IMR-90 (cell line): ENCODE data around the gene CALML4. TPM values are rescaled to one million over a fixed set of nuclear protein-coding genes. Genes with fewer than 3 reads are reported as not detected.

Source experiments
- ATAC-seq: fragments of 200-7000 bp; cut with Tn5 transposase; 2 replicates; pipeline ENCODE4 v1.9.1; 2020; ENCODE audit warnings: low read depth, mild to moderate bottlenecking, moderate library complexity
- BruUV-seq: library from RNA; stranded (reverse); fragments of 400-500 nt; replicated peaks from 2 replicates; lab custom pipeline; 2021; lab: Mats Ljungman, UMichigan
- CTCF ChIA-PET: fragments of 300-600 bp; formaldehyde crosslinking; extraction: SDS; loops from one replicate; lab custom pipeline; 2021; ENCODE audit warnings: antibody characterized with exemption; lab: Yijun Ruan, JAX
- POLR2A ChIA-PET: fragments of 300-600 bp; sonication (Branson Sonifier 250); formaldehyde crosslinking; loops from one replicate; lab custom pipeline; 2022; ENCODE audit warnings: antibody characterized with exemption; ENCODE audit not compliant: unreplicated experiment; lab: Charles Lee
- DNase-seq: peaks from one replicate; pipeline ENCODE4 v3.0.0; 2013
- H2AFZ ChIP-seq: replicated peaks from 2 replicates; pipeline ENCODE3; 2013; ENCODE audit warnings: low read length, mild to moderate bottlenecking; ENCODE audit not compliant: poor library complexity
- H2AK5ac ChIP-seq: 2 replicates; pipeline ENCODE4 v1.6.1; 2013; ENCODE audit warnings: low read depth, low read length, inconsistent platforms
- H2AK9ac ChIP-seq: replicated peaks from 2 replicates; pipeline ENCODE3; 2013; ENCODE audit warnings: mild to moderate bottlenecking, low read depth, low read length, moderate library complexity; ENCODE audit not compliant: poor library complexity
- H2BK120ac ChIP-seq: 2 replicates; pipeline ENCODE4 v1.6.1; 2013; ENCODE audit warnings: low read depth, low read length, inconsistent platforms
- H2BK15ac ChIP-seq: 3 replicates; pipeline ENCODE4 v1.6.1; 2013; ENCODE audit warnings: low read depth, low read length, inconsistent platforms
- H2BK20ac ChIP-seq: 2 replicates; pipeline ENCODE4 v1.6.1; 2013; ENCODE audit warnings: low read depth, mild to moderate bottlenecking, inconsistent platforms, low read length, moderate library complexity
- H2BK5ac ChIP-seq: 2 replicates; pipeline ENCODE4 v1.6.1; 2013; ENCODE audit warnings: mild to moderate bottlenecking, low read depth, low read length, inconsistent platforms; ENCODE audit not compliant: poor library complexity, severe bottlenecking
- H3K14ac ChIP-seq: replicated peaks from 2 replicates; pipeline ENCODE4 v1.6.1; 2013; ENCODE audit warnings: low read depth, low read length, inconsistent platforms
- H3K18ac ChIP-seq: 2 replicates; pipeline ENCODE4 v1.6.1; 2013; ENCODE audit warnings: low read depth, low read length, control low read depth
- H3K23ac ChIP-seq: 2 replicates; pipeline ENCODE4 v1.6.1; 2013; ENCODE audit warnings: low read depth, low read length, inconsistent platforms
- H3K27ac ChIP-seq: 2 replicates; pipeline ENCODE4 v1.5.1; 2013; ENCODE audit warnings: mild to moderate bottlenecking, control low read depth, low read length; ENCODE audit not compliant: insufficient read depth
- H3K27me3 ChIP-seq: 2 replicates; pipeline ENCODE4 v1.6.1; 2013; ENCODE audit warnings: low read length; ENCODE audit not compliant: control insufficient read depth, insufficient read depth
- H3K36me3 ChIP-seq: 2 replicates; pipeline ENCODE4 v1.6.1; 2013; ENCODE audit warnings: low read length, mixed read lengths; ENCODE audit not compliant: control insufficient read depth, insufficient read depth
- H3K4ac ChIP-seq: 2 replicates; pipeline ENCODE4 v1.6.1; 2013; ENCODE audit warnings: low read depth, low read length, inconsistent platforms
- H3K4me1 ChIP-seq: 2 replicates; pipeline ENCODE4 v1.6.1; 2013; ENCODE audit warnings: low read length, mixed read lengths; ENCODE audit not compliant: control insufficient read depth, insufficient read depth
- H3K4me2 ChIP-seq: 2 replicates; pipeline ENCODE4 v1.6.1; 2013; ENCODE audit warnings: low read depth, mild to moderate bottlenecking, control low read depth, low read length, moderate library complexity
- H3K4me3 ChIP-seq: 2 replicates; pipeline ENCODE4 v1.5.1; 2013; ENCODE audit warnings: low read depth, mild to moderate bottlenecking, control low read depth, low read length, moderate library complexity; ENCODE audit not compliant: insufficient read depth
- H3K56ac ChIP-seq: 2 replicates; pipeline ENCODE4 v1.6.1; 2013; ENCODE audit warnings: low read length, inconsistent platforms; ENCODE audit not compliant: insufficient read depth; ENCODE audit errors: extremely low read depth
- H3K79me1 ChIP-seq, 2 experiments: 2 replicates each; pipeline ENCODE4 v1.6.1; 2013; ENCODE audit warnings: low read length in 2 of 2, inconsistent platforms in 1 of 2, low read depth in 1 of 2
- H3K9ac ChIP-seq: 2 replicates; pipeline ENCODE4 v1.6.1; 2013; ENCODE audit warnings: low read depth, low read length, control low read depth
- H3K9me1 ChIP-seq: 2 replicates; pipeline ENCODE4 v1.6.1; 2013; ENCODE audit warnings: low read length, inconsistent platforms; ENCODE audit not compliant: insufficient read depth
- H3K9me3 ChIP-seq: 2 replicates; pipeline ENCODE4 v1.6.1; 2013; ENCODE audit warnings: low read length; ENCODE audit not compliant: control insufficient read depth, insufficient read depth
- H4K20me1 ChIP-seq: 2 replicates; pipeline ENCODE4 v1.6.1; 2013; ENCODE audit warnings: low read length, inconsistent platforms; ENCODE audit not compliant: insufficient read depth
- H4K5ac ChIP-seq: 2 replicates; pipeline ENCODE4 v1.6.1; 2013; ENCODE audit warnings: mild to moderate bottlenecking, low read depth, low read length, control low read depth
- H4K8ac ChIP-seq, 2 experiments: 2 replicates each; pipeline ENCODE4 v1.6.1; 2013; ENCODE audit warnings: low read depth in 2 of 2, low read length in 2 of 2, control low read depth in 1 of 2, inconsistent platforms in 1 of 2
- H4K91ac ChIP-seq: 2 replicates; pipeline ENCODE4 v1.6.1; 2013; ENCODE audit warnings: low read depth, low read length, inconsistent platforms; ENCODE audit not compliant: insufficient read depth
- BHLHE40 ChIP-seq: fragments of 150-350 bp; IDR thresholded peaks from 2 replicates; pipeline ENCODE4 v1.6.1; 2016; ENCODE audit warnings: mild to moderate bottlenecking, low read depth, low read length
- CEBPB ChIP-seq: IDR thresholded peaks from 2 replicates; pipeline ENCODE4 v1.6.1; 2012; ENCODE audit warnings: low read depth, low read length, improper control_type of control experiment
- CHD1 ChIP-seq: IDR thresholded peaks from 2 replicates; pipeline ENCODE4 v1.6.1; 2012; ENCODE audit warnings: low read depth, low read length, improper control_type of control experiment
- CTCF ChIP-seq: conservative IDR thresholded peaks from 2 replicates; pipeline ENCODE4 v1.5.1; 2012; ENCODE audit warnings: mild to moderate bottlenecking, low read depth, low read length, improper control_type of control experiment
- ELK1 ChIP-seq: fragments of 150-350 bp; IDR thresholded peaks from 2 replicates; pipeline ENCODE4 v1.6.1; 2016; ENCODE audit warnings: low read depth, mild to moderate bottlenecking, low read length, moderate library complexity, borderline replicate concordance
- FOS ChIP-seq: fragments of 150-350 bp; IDR thresholded peaks from 2 replicates; pipeline ENCODE4 v1.6.1; 2016; ENCODE audit warnings: low read depth, low read length
- MAFK ChIP-seq: IDR thresholded peaks from 2 replicates; pipeline ENCODE4 v1.6.1; 2012; ENCODE audit warnings: low read depth, low read length, improper control_type of control experiment
- MAZ ChIP-seq: IDR thresholded peaks from 2 replicates; pipeline ENCODE4 v1.6.1; 2012; ENCODE audit warnings: low read depth, mild to moderate bottlenecking, low read length, improper control_type of control experiment, moderate library complexity, borderline replicate concordance
- MXI1 ChIP-seq: IDR thresholded peaks from 2 replicates; pipeline ENCODE4 v1.6.1; 2012; ENCODE audit warnings: low read depth, mild to moderate bottlenecking, low read length, moderate library complexity, borderline replicate concordance
- NFE2L2 ChIP-seq: fragments of 150-350 bp; IDR thresholded peaks from 2 replicates; pipeline ENCODE4 v1.6.1; 2016; ENCODE audit warnings: low read depth, mild to moderate bottlenecking, low read length
- POLR2A ChIP-seq: IDR thresholded peaks from 2 replicates; pipeline ENCODE4 v1.6.1; 2012; ENCODE audit warnings: mild to moderate bottlenecking, low read depth, low read length
- RAD21 ChIP-seq: IDR thresholded peaks from 2 replicates; pipeline ENCODE4 v1.6.1; 2012; ENCODE audit warnings: low read length, improper control_type of control experiment
- RCOR1 ChIP-seq: IDR thresholded peaks from 2 replicates; pipeline ENCODE4 v1.6.1; 2012; ENCODE audit warnings: mild to moderate bottlenecking, low read length, improper control_type of control experiment; ENCODE audit not compliant: insufficient replicate concordance
- RFX5 ChIP-seq: IDR thresholded peaks from 2 replicates; pipeline ENCODE4 v1.8.0; 2012; ENCODE audit warnings: low read depth, mild to moderate bottlenecking, low read length, moderate library complexity
- SMC3 ChIP-seq: fragments of 150-350 bp; IDR thresholded peaks from 2 replicates; pipeline ENCODE4 v1.6.1; 2016; ENCODE audit warnings: low read depth, mild to moderate bottlenecking, antibody characterized with exemption, low read length, moderate library complexity
- USF2 ChIP-seq: fragments of 150-350 bp; IDR thresholded peaks from 2 replicates; pipeline ENCODE4 v1.6.1; 2017; ENCODE audit warnings: mild to moderate bottlenecking, antibody characterized with exemption, low read length, low read depth
- WGBS, 2 experiments: methylation state at CpG; one replicate each; pipeline versions ENCODE4 v1.1.5 to v1.1.7; 2013; ENCODE audit warnings: missing lambda C conversion rate in 2 of 2; ENCODE audit not compliant: insufficient read length in 1 of 2; ENCODE audit errors: extremely low coverage in 2 of 2; 5-methylcytosine and 5-hydroxymethylcytosine counted together
- dilution Hi-C: fragments of 300-500 bp; cut with HindIII; formaldehyde crosslinking; loops from one replicate; pipeline ENCODE4 v1.14.3; 2018; ENCODE audit warnings: low sequenced_read_pairs; ENCODE audit not compliant: unreplicated experiment
- in situ Hi-C: fragments of 300-500 bp; cut with MboI; formaldehyde crosslinking; loops from 3 replicates; pipeline ENCODE4 v1.14.3; 2019; ENCODE audit warnings: low sequenced_read_pairs, inconsistent platforms, mixed read lengths
- intact Hi-C: fragments of 100-400 bp; cut with micrococcal nuclease; formaldehyde crosslinking; loops from 2 replicates; pipeline ENCODE4 v1.10.0; 2022
- polyA plus RNA-seq, 3 experiments: library from polyadenylated mRNA; depleted of rRNA; stranded (reverse); fragments of >200 nt; gene quantifications; 2 replicates each; pipeline ENCODE4 v1.2.3, GENCODE V29; 2012; ENCODE audit warnings: low replicate concordance in 1 of 3
- total RNA-seq: library from RNA; depleted of rRNA; stranded (reverse); fragments of >200 nt; gene quantifications from 2 replicates; pipeline ENCODE4 v1.2.3, GENCODE V29; 2012

The CALML4 gene
- total and polyA plus RNA-seq, 2 of the 4 experiments (the other 2 are of a cell fraction): 0.36 to 1.3 TPM

GRCh38 chr15:68175526-68175925 lies 29.6 kb downstream of the CALML4 start:
- Histone ChIP-seq H2BK5ac (no peak overlapping the region), H3K23ac (no peak overlapping the region), H3K27me3 (no peaks in the 10 kb centered on the region), H4K8ac (no peak overlapping the region), H3K4me1 (peaks cover 6% of the 10 kb centered on the region), H3K4ac (no peak overlapping the region), H3K4me2 (no peak overlapping the region), H4K20me1 (no peaks in the 10 kb centered on the region), H3K9me1 (peaks cover 7% of the 10 kb centered on the region; the same call in 1 of the 2 replicates), H3K9ac (no peak overlapping the region), H2AK5ac (no peak overlapping the region), H3K56ac (no peak overlapping the region), H3K27ac (no peak overlapping the region), H3K36me3 (peaks cover 10% of the 10 kb centered on the region), H4K91ac (no peak overlapping the region), H2BK15ac (no peak overlapping the region), H2BK20ac (no peak overlapping the region), H3K18ac (no peak overlapping the region), H2AFZ (no peak overlapping the region), H3K14ac (no peak overlapping the region), H3K9me3 (no peaks in the 10 kb centered on the region), H3K79me1 (peaks cover 4 to 7% of the 10 kb centered on the region in 2 experiments; a peak in 2 of 4 replicates), H2AK9ac (no peak overlapping the region), H2BK120ac (no peak overlapping the region), H3K4me3 (no peak overlapping the region), H4K5ac (no peak overlapping the region)
- CTCF ChIA-PET: interaction anchor here (0.6 to 1.4 kb wide), 2 partner anchors 21 to 112 kb away, joined by 3 to 5 read pairs; no protein-coding TSS in a partner anchor
- no TSS peak for BruUV-seq
- no CpG with 5 or more reads among the region's 2 CpGs for WGBS, 2 experiments
- DNase-seq: no peak
- POLR2A ChIA-PET: no interaction called here
- in situ Hi-C loops: no loop called here
- intact Hi-C loops: no loop called here
- ATAC-seq: no peak
- no peak for TF ChIP-seq RCOR1
- no peak for TF ChIP-seq RFX5
- TF ChIP-seq CTCF: no peak
- TF ChIP-seq MAZ: no peak
- no peak for TF ChIP-seq BHLHE40
- TF ChIP-seq MXI1: no peak
- TF ChIP-seq CEBPB: no peak
- TF ChIP-seq POLR2A: no peak
- TF ChIP-seq ELK1: no peak
- no peak for TF ChIP-seq FOS
- no peak for TF ChIP-seq MAFK
- TF ChIP-seq RAD21: no peak
- TF ChIP-seq SMC3: no peak
- no peak for TF ChIP-seq USF2
- TF ChIP-seq NFE2L2: no peak
- no peak for TF ChIP-seq CHD1
- dilution Hi-C loops: no loop called here
